Panc1 (cell line): ENCODE measurements around the gene PLCH2. TPM values are rescaled to one million over a fixed set of nuclear protein-coding genes. Genes with fewer than 3 reads are reported as not detected.

Source experiments
- ATAC-seq: fragments of 200-7000 bp; cut with Tn5 transposase; 2 replicates; pipeline ENCODE4 v1.9.1; 2020; ENCODE audit warnings: mild to moderate bottlenecking, moderate library complexity
- BruUV-seq: library from RNA; stranded (reverse); fragments of 400-500 nt; replicated peaks from 2 replicates; lab custom pipeline; 2021; lab: Mats Ljungman, UMichigan
- CTCF ChIA-PET: fragments of 300-600 bp; sonication (Branson Sonifier 250); formaldehyde crosslinking; loops from one replicate; lab custom pipeline; 2022; ENCODE audit warnings: antibody characterized with exemption; lab: Charles Lee
- POLR2A ChIA-PET: fragments of 300-600 bp; sonication (Branson Sonifier 250); formaldehyde crosslinking; loops from one replicate; lab custom pipeline; 2022; ENCODE audit warnings: antibody characterized with exemption; lab: Charles Lee
- DNase-seq: peaks from one replicate; pipeline ENCODE4 v3.0.0-alpha.2; 2010; ENCODE audit warnings: low read depth, low spot score
- H3K27ac ChIP-seq: 2 replicates; pipeline ENCODE4 v1.5.1; 2011; ENCODE audit warnings: mild to moderate bottlenecking, low read length, inconsistent platforms
- H3K27me3 ChIP-seq: fragments of 200-500 bp; sonication (Bioruptor generic); 2 replicates; pipeline ENCODE4 v1.6.0; 2014; ENCODE audit warnings: low read length, inconsistent platforms; ENCODE audit not compliant: control insufficient read depth, insufficient read depth
- H3K36me3 ChIP-seq: fragments of 200-500 bp; sonication (Bioruptor generic); 2 replicates; pipeline ENCODE4 v1.5.1; 2014; ENCODE audit warnings: inconsistent platforms, mild to moderate bottlenecking, low read length, moderate library complexity; ENCODE audit not compliant: control insufficient read depth, insufficient read depth
- H3K4me1 ChIP-seq: 2 replicates; pipeline ENCODE4 v1.5.1; 2011; ENCODE audit warnings: inconsistent platforms, mild to moderate bottlenecking, low read length, moderate library complexity; ENCODE audit not compliant: control insufficient read depth, insufficient read depth
- H3K4me3 ChIP-seq, 2 experiments: 2 replicates each; pipeline ENCODE4 v1.5.1; 2011 to 2012; ENCODE audit warnings: low read depth in 2 of 2, low read length in 2 of 2, mild to moderate bottlenecking in 2 of 2, inconsistent platforms in 1 of 2, moderate library complexity in 1 of 2
- H3K9me3 ChIP-seq: fragments of 200-500 bp; sonication (Bioruptor generic); 2 replicates; pipeline ENCODE4 v1.5.1; 2014; ENCODE audit warnings: low read depth, mild to moderate bottlenecking, inconsistent platforms, low read length, moderate library complexity; ENCODE audit not compliant: control insufficient read depth, insufficient read depth
- POLR2AphosphoS5 ChIP-seq: IDR thresholded peaks from 2 replicates; pipeline ENCODE4 v1.6.1; 2012; ENCODE audit warnings: mild to moderate bottlenecking, low read depth, low read length, moderate library complexity
- SIN3A ChIP-seq: IDR thresholded peaks from 2 replicates; pipeline ENCODE4 v1.6.1; 2012; ENCODE audit warnings: low read depth, mild to moderate bottlenecking, low read length, moderate library complexity, borderline replicate concordance; ENCODE audit not compliant: insufficient read depth
- TCF7L2 ChIP-seq: IDR thresholded peaks from 2 replicates; pipeline ENCODE4 v1.6.1; 2011; ENCODE audit warnings: mild to moderate bottlenecking, low read depth, low read length, inconsistent platforms
- in situ Hi-C: cut with HindIII; loops from 2 replicates; pipeline ENCODE4 v1.10.0; 2016; ENCODE audit warnings: low sequenced_read_pairs, low pct_unique_long_range_greater_than_20kb
- intact Hi-C: fragments of 100-400 bp; cut with micrococcal nuclease; formaldehyde crosslinking; loops from one replicate; pipeline ENCODE4 v1.10.0; 2022; ENCODE audit not compliant: unreplicated experiment
- total RNA-seq: library from RNA; stranded (reverse); gene quantifications from one replicate; pipeline ENCODE4 v1.2.1, GENCODE V29; 2021; ENCODE audit not compliant: unreplicated experiment
- TF ChIP-seq, protein P1 (sequence below), 2 experiments: IDR thresholded peaks; 2 replicates each; pipeline ENCODE4 v1.6.1; 2011 to 2012; ENCODE audit warnings: low read depth in 2 of 2, control low read depth in 1 of 2, low read length in 1 of 2, mild to moderate bottlenecking in 1 of 2, moderate library complexity in 1 of 2; ENCODE audit not compliant: insufficient read depth in 1 of 2
- TF ChIP-seq, protein P2 (sequence below): fragments of 450-650 bp; IDR thresholded peaks from 2 replicates; pipeline ENCODE4 v1.5.1; 2017; ENCODE audit warnings: mild to moderate bottlenecking

PLCH2 gene
- total RNA-seq, 1 experiment from 2014 or later: 41.2 TPM

DNA sequence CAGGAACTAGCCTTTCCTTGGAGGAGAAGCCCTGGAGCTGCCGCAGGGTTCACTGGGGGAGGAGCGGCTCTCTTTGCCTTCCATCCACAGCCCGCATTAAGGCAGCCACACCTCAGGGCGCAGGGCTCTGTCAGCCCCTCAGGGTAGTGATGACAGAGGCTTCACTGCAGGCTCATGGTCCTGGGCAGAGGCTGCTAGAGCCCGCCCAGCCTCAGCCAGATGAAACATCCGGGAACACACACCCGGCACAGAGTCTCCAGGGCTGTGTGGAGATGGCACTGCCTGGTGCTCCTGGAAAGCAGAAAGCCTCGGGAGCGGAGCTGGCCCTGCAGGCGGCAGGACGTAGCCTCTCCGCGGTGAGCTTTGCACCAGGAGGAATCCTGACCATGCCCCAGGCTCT, 34.3 kb upstream of the PLCH2 start:
- H3K27me3 ChIP-seq: no peaks in the 10 kb centered on the region
- no peaks in the 10 kb centered on the region for H3K36me3 ChIP-seq
- no TSS peak for BruUV-seq
- DNase-seq (no peak), ATAC-seq (no peak)
- 0 out of 2 replicates have a peak overlapping the region, but pooled peaks have one; percentile 34 for H3K27ac ChIP-seq
- H3K4me1 ChIP-seq: peaks cover 42% of the 10 kb centered on the region
- ChIA-PET POLR2A (no interaction called here), CTCF (no interaction called here)
- no peak for TF ChIP-seq TCF7L2
- no peak for TF ChIP-seq POLR2AphosphoS5
- TF ChIP-seq, protein P1, sequence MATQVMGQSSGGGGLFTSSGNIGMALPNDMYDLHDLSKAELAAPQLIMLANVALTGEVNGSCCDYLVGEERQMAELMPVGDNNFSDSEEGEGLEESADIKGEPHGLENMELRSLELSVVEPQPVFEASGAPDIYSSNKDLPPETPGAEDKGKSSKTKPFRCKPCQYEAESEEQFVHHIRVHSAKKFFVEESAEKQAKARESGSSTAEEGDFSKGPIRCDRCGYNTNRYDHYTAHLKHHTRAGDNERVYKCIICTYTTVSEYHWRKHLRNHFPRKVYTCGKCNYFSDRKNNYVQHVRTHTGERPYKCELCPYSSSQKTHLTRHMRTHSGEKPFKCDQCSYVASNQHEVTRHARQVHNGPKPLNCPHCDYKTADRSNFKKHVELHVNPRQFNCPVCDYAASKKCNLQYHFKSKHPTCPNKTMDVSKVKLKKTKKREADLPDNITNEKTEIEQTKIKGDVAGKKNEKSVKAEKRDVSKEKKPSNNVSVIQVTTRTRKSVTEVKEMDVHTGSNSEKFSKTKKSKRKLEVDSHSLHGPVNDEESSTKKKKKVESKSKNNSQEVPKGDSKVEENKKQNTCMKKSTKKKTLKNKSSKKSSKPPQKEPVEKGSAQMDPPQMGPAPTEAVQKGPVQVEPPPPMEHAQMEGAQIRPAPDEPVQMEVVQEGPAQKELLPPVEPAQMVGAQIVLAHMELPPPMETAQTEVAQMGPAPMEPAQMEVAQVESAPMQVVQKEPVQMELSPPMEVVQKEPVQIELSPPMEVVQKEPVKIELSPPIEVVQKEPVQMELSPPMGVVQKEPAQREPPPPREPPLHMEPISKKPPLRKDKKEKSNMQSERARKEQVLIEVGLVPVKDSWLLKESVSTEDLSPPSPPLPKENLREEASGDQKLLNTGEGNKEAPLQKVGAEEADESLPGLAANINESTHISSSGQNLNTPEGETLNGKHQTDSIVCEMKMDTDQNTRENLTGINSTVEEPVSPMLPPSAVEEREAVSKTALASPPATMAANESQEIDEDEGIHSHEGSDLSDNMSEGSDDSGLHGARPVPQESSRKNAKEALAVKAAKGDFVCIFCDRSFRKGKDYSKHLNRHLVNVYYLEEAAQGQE (IDR thresholded peaks at IDR 0.05; ENCODE audit: insufficient read depth in 1 of 2, low read depth in 2 of 2, low read length in 1 of 2): no peak
- TF ChIP-seq SIN3A: no peak
- TF ChIP-seq, protein P2, sequence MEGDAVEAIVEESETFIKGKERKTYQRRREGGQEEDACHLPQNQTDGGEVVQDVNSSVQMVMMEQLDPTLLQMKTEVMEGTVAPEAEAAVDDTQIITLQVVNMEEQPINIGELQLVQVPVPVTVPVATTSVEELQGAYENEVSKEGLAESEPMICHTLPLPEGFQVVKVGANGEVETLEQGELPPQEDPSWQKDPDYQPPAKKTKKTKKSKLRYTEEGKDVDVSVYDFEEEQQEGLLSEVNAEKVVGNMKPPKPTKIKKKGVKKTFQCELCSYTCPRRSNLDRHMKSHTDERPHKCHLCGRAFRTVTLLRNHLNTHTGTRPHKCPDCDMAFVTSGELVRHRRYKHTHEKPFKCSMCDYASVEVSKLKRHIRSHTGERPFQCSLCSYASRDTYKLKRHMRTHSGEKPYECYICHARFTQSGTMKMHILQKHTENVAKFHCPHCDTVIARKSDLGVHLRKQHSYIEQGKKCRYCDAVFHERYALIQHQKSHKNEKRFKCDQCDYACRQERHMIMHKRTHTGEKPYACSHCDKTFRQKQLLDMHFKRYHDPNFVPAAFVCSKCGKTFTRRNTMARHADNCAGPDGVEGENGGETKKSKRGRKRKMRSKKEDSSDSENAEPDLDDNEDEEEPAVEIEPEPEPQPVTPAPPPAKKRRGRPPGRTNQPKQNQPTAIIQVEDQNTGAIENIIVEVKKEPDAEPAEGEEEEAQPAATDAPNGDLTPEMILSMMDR: no peak
- H3K4me3 ChIP-seq: no peak overlapping the region
- in situ Hi-C loops: no loop called here
- intact Hi-C loops: no loop called here
- H3K9me3 ChIP-seq: no peaks in the 10 kb centered on the region

DNA sequence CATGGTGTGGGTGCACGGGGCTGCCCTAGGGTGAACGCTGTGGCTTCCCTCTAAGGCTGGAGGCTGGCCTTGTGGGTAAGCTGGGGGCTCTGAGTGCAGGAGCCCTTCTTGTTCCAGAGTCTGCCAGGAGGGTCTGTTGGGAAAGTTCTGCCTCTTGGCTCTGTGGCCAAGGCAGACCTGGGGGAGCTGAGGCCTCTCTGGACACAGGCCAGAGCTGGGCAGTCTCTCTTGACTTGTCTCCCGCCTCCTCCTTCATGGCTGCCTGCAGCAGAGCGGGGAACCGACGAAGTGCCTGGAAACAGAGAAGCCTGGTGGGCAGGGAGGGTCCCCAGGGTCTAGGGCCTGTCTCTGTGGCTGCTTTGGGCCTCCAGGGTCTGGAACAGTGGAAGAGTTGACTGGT, 33.4 kb upstream of the PLCH2 start:
- peak overlapping the region; percentile 63 for H3K27ac ChIP-seq
- ChIA-PET POLR2A (no interaction called here), CTCF (no interaction called here)
- no peak for TF ChIP-seq TCF7L2
- TF ChIP-seq, protein P2: no peak
- TF ChIP-seq POLR2AphosphoS5: no peak
- TF ChIP-seq, protein P1 (IDR thresholded peaks at IDR 0.05; ENCODE audit: insufficient read depth in 1 of 2, low read depth in 2 of 2, low read length in 1 of 2): no peak
- DNase-seq (no peak), ATAC-seq (no peak)
- no peaks in the 10 kb centered on the region for H3K27me3 ChIP-seq
- in situ Hi-C loops (no loop called here), intact Hi-C loops (no loop called here)
- peaks cover 51% of the 10 kb centered on the region for H3K4me1 ChIP-seq
- H3K4me3 ChIP-seq: no peak overlapping the region
- H3K9me3 ChIP-seq: no peaks in the 10 kb centered on the region
- BruUV-seq: no TSS peak
- no peaks in the 10 kb centered on the region for H3K36me3 ChIP-seq
